Measurements from ENCODE around the gene CCDC87. TPM values are rescaled to one million over a fixed set of nuclear protein-coding genes. Genes with fewer than 3 reads are reported as not detected.

The CCDC87 gene
- total and polyA plus RNA-seq, 2 experiments from 2014 or later = 1.2 to 3.9 TPM

GRCh38 chr11:66628061-66628603 is 35.3 kb upstream of the CCDC87 start:
- DNase-seq (ENCODE audit: low read depth in 1 of 2, low spot score in 1 of 2) = no peak
- Histone ChIP-seq H3K27ac (peak overlapping the region; percentile 28), H3K4me3 (no peak overlapping the region), H3K9me3 (ENCODE audit: low read depth) (no peaks in the 10 kb centered on the region), H3K27me3 (no peaks in the 10 kb centered on the region), H3K4me1 (ENCODE audit: low read depth) (no peaks in the 10 kb centered on the region), H3K36me3 (peaks cover 59% of the 10 kb centered on the region)
- no peak for TF ChIP-seq CTCF (IDR thresholded peaks at IDR 0.05; ENCODE audit: low read depth, low read length)

- H3K36me3 ChIP-seq = peaks cover 62% of the 10 kb centered on the region
- H3K4me3 ChIP-seq = no peak overlapping the region
- no peaks in the 10 kb centered on the region for H3K4me1 ChIP-seq (ENCODE audit: low read depth)
- TF ChIP-seq CTCF (IDR thresholded peaks at IDR 0.05; ENCODE audit: low read depth, low read length) = no peak
- no peaks in the 10 kb centered on the region for H3K9me3 ChIP-seq (ENCODE audit: low read depth)
- H3K27me3 ChIP-seq = no peaks in the 10 kb centered on the region
- DNase-seq (ENCODE audit: low read depth in 1 of 2, low spot score in 1 of 2) = no peak
- no peak overlapping the region for H3K27ac ChIP-seq
These were observed 34.1 kb upstream of the CCDC87 start for GRCh38 chr11:66626926-66627325.

DNA sequence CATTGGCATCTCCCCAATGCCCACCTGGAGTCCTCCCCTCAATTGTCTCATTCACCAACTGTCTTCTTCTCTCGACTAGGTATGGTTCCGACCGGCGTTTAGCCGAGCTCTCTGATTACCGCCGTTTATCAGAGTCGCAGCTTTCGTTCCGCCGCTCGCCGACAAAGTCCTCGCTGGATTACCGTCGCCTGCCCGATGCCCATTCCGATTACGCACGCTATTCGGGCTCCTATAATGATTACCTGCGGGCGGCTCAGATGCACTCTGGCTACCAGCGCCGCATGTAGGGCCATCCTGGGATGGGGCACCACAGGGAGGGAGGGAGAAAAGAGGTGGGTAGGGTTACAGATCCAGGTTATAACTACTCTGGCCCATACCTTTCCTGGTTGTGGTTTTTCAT is 33.5 kb upstream of the CCDC87 start:
- Histone ChIP-seq H3K27ac (no peak overlapping the region), H3K4me1 (ENCODE audit: low read depth) (peaks cover 4% of the 10 kb centered on the region), H3K27me3 (no peaks in the 10 kb centered on the region), H3K36me3 (peaks cover 62% of the 10 kb centered on the region), H3K4me3 (no peak overlapping the region), H3K9me3 (ENCODE audit: low read depth) (no peaks in the 10 kb centered on the region)
- DNase-seq (ENCODE audit: low read depth in 1 of 2, low spot score in 1 of 2) = no peak
- no peak for TF ChIP-seq CTCF (IDR thresholded peaks at IDR 0.05; ENCODE audit: low read depth, low read length)

DNA sequence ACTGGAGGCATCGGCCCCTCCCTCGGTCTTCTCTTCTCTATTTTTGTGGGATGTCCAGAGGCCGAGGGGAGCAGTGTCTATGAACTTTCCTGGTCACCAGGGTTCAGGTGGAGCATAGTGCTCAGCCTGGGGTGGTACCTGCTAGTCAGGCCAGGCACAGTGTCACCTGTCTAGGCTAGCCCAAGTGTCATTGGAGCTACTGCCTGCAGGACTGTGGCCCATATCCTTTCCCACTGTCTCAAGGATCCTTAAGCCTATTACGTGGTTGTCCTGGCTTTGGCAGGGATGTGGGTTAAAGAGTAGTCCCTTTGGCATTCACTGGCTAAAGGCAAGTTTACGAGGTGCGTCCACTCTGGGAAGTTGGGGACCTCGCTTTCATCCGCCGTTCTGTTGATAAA is 32.9 kb upstream of the CCDC87 start:
- no peak for DNase-seq (ENCODE audit: low read depth in 1 of 2, low spot score in 1 of 2)
- peaks cover 8% of the 10 kb centered on the region for H3K4me1 ChIP-seq (ENCODE audit: low read depth)
- no peak overlapping the region for H3K4me3 ChIP-seq
- H3K27ac ChIP-seq = no peak overlapping the region
- no peak for TF ChIP-seq CTCF (IDR thresholded peaks at IDR 0.05; ENCODE audit: low read depth, low read length)
- no peaks in the 10 kb centered on the region for H3K27me3 ChIP-seq
- H3K9me3 ChIP-seq (ENCODE audit: low read depth) = no peaks in the 10 kb centered on the region
- peaks cover 62% of the 10 kb centered on the region for H3K36me3 ChIP-seq

DNA sequence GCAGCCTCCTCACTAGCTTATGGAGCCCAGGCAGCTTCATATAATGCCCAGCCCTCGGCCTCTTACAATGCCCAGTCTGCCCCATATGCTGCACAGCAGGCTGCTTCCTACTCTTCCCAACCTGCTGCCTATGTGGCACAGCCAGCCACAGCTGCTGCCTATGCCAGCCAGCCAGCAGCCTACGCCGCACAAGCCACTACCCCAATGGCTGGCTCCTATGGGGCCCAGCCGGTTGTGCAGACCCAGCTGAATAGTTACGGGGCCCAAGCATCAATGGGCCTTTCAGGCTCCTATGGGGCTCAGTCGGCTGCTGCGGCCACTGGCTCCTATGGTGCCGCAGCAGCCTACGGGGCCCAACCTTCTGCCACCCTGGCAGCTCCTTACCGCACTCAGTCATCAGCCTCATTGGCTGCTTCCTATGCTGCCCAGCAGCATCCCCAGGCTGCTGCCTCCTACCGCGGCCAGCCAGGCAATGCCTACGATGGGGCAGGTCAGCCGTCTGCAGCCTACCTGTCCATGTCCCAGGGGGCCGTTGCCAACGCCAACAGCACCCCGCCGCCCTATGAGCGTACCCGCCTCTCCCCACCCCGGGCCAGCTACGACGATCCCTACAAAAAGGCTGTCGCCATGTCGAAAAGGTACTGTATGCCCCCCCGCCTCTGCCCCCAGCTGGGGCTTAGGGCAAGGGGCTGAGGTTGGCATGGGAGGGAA is 32.3 kb upstream of the CCDC87 start:
- peaks cover 8% of the 10 kb centered on the region for H3K4me1 ChIP-seq (ENCODE audit: low read depth)
- H3K36me3 ChIP-seq = peaks cover 62% of the 10 kb centered on the region
- no peak overlapping the region for H3K4me3 ChIP-seq
- no peak overlapping the region for H3K27ac ChIP-seq
- H3K27me3 ChIP-seq = no peaks in the 10 kb centered on the region
- no peak for DNase-seq (ENCODE audit: low read depth in 1 of 2, low spot score in 1 of 2)
- no peak for TF ChIP-seq CTCF (IDR thresholded peaks at IDR 0.05; ENCODE audit: low read depth, low read length)
- no peaks in the 10 kb centered on the region for H3K9me3 ChIP-seq (ENCODE audit: low read depth)
